ENCODE measurements around the gene PLCH1.

- TF ChIP-seq, protein P1, sequence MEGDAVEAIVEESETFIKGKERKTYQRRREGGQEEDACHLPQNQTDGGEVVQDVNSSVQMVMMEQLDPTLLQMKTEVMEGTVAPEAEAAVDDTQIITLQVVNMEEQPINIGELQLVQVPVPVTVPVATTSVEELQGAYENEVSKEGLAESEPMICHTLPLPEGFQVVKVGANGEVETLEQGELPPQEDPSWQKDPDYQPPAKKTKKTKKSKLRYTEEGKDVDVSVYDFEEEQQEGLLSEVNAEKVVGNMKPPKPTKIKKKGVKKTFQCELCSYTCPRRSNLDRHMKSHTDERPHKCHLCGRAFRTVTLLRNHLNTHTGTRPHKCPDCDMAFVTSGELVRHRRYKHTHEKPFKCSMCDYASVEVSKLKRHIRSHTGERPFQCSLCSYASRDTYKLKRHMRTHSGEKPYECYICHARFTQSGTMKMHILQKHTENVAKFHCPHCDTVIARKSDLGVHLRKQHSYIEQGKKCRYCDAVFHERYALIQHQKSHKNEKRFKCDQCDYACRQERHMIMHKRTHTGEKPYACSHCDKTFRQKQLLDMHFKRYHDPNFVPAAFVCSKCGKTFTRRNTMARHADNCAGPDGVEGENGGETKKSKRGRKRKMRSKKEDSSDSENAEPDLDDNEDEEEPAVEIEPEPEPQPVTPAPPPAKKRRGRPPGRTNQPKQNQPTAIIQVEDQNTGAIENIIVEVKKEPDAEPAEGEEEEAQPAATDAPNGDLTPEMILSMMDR (IDR thresholded peaks at IDR 0.05; ENCODE audit: borderline replicate concordance, extremely low read depth, low read length, poor library complexity, severe bottlenecking): peak; percentile 37
- no peak for TF ChIP-seq EZH2 (IDR thresholded peaks at IDR 0.05; ENCODE audit: borderline replicate concordance, low read depth, low read length, severe bottlenecking)
Observed at GRCh38 chr3:155739154-155739553, 5.7 kb downstream of the PLCH1 start.

Data from DND-41 (cell line).